PFSK-1 (cell line): ENCODE measurements around the gene SAMD4B.

ENCODE experiments used
- FOXP2 ChIP-seq: optimal IDR thresholded peaks from 2 replicates; pipeline ENCODE3; 2011; ENCODE audit warnings: borderline replicate concordance, control low read depth, inconsistent platforms; ENCODE audit not compliant: insufficient read depth; ENCODE audit errors: extremely low read length, extremely low read depth
- POLR2AphosphoS5 ChIP-seq: IDR thresholded peaks from 2 replicates; pipeline ENCODE4 v1.6.1; 2012; ENCODE audit warnings: low read depth, mild to moderate bottlenecking, control low read depth, low read length, moderate library complexity
- SIN3A ChIP-seq: IDR thresholded peaks from 2 replicates; pipeline ENCODE4 v1.6.1; 2012; ENCODE audit warnings: mild to moderate bottlenecking, low read length, moderate library complexity, borderline replicate concordance; ENCODE audit not compliant: insufficient read depth
- TAF1 ChIP-seq: IDR thresholded peaks from 2 replicates; pipeline ENCODE4 v1.6.1; 2012; ENCODE audit warnings: low read length, control low read depth, borderline replicate concordance; ENCODE audit not compliant: insufficient read depth
- TF ChIP-seq, protein P1 (sequence below), 2 experiments: IDR thresholded peaks; 2 replicates each; pipeline versions ENCODE4 v1.6.1 to v1.8.0; 2011 to 2012; ENCODE audit warnings: low read depth in 2 of 2, low read length in 2 of 2, control low read depth in 1 of 2, inconsistent platforms in 1 of 2, mild to moderate bottlenecking in 1 of 2, moderate library complexity in 1 of 2; ENCODE audit not compliant: insufficient read depth in 1 of 2

Gene SAMD4B

GRCh38 chr19:39303373-39304184, 38.6 kb upstream of the SAMD4B start:
- TF ChIP-seq POLR2AphosphoS5: no peak
- no peak for TF ChIP-seq SIN3A
- TF ChIP-seq TAF1: no peak
- TF ChIP-seq FOXP2: no peak
- TF ChIP-seq, protein P1, sequence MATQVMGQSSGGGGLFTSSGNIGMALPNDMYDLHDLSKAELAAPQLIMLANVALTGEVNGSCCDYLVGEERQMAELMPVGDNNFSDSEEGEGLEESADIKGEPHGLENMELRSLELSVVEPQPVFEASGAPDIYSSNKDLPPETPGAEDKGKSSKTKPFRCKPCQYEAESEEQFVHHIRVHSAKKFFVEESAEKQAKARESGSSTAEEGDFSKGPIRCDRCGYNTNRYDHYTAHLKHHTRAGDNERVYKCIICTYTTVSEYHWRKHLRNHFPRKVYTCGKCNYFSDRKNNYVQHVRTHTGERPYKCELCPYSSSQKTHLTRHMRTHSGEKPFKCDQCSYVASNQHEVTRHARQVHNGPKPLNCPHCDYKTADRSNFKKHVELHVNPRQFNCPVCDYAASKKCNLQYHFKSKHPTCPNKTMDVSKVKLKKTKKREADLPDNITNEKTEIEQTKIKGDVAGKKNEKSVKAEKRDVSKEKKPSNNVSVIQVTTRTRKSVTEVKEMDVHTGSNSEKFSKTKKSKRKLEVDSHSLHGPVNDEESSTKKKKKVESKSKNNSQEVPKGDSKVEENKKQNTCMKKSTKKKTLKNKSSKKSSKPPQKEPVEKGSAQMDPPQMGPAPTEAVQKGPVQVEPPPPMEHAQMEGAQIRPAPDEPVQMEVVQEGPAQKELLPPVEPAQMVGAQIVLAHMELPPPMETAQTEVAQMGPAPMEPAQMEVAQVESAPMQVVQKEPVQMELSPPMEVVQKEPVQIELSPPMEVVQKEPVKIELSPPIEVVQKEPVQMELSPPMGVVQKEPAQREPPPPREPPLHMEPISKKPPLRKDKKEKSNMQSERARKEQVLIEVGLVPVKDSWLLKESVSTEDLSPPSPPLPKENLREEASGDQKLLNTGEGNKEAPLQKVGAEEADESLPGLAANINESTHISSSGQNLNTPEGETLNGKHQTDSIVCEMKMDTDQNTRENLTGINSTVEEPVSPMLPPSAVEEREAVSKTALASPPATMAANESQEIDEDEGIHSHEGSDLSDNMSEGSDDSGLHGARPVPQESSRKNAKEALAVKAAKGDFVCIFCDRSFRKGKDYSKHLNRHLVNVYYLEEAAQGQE (IDR thresholded peaks at IDR 0.05; ENCODE audit: insufficient read depth in 1 of 2, low read depth in 2 of 2, low read length in 2 of 2): no peak

GRCh38 chr19:39304185-39304513, 38.1 kb upstream of the SAMD4B start:
- TF ChIP-seq TAF1: no peak
- TF ChIP-seq POLR2AphosphoS5: no peak
- no peak for TF ChIP-seq FOXP2
- no peak for TF ChIP-seq SIN3A
- TF ChIP-seq, protein P1 (IDR thresholded peaks at IDR 0.05; ENCODE audit: insufficient read depth in 1 of 2, low read depth in 2 of 2, low read length in 2 of 2): no peak

- no peak for TF ChIP-seq TAF1
- TF ChIP-seq, protein P1 (IDR thresholded peaks at IDR 0.05; ENCODE audit: insufficient read depth in 1 of 2, low read depth in 2 of 2, low read length in 2 of 2): no peak
- TF ChIP-seq POLR2AphosphoS5: no peak
- no peak for TF ChIP-seq SIN3A
- TF ChIP-seq FOXP2: no peak
Measured at GRCh38 chr19:39304701-39305571, 37.3 kb upstream of the SAMD4B start.

- TF ChIP-seq FOXP2: no peak
- no peak for TF ChIP-seq POLR2AphosphoS5
- TF ChIP-seq, protein P1 (IDR thresholded peaks at IDR 0.05; ENCODE audit: insufficient read depth in 1 of 2, low read depth in 2 of 2, low read length in 2 of 2): no peak
- TF ChIP-seq SIN3A: no peak
- no peak for TF ChIP-seq TAF1
Measured at GRCh38 chr19:39306075-39306474, 36.1 kb upstream of the SAMD4B start.
